Keratinocyte (primary cell): Measurements from ENCODE around the gene SLC27A5. TPM values are rescaled to one million over a fixed set of nuclear protein-coding genes. Genes with fewer than 3 reads are reported as not detected.

Experiments used
- DNase-seq: peaks from one replicate; pipeline ENCODE4 v3.0.0-alpha.2; 2011; ENCODE audit warnings: low read depth, missing footprints, low spot score
- FAIRE-seq: peaks from 2 replicates; lab custom pipeline; 2011; peaks lifted over from hg19 to GRCh38; lab: Jason Lieb, UNC
- H2AFZ ChIP-seq: 2 replicates; pipeline ENCODE4 v1.6.0; 2012; ENCODE audit warnings: low read length, control low read depth, inconsistent platforms; ENCODE audit not compliant: control insufficient read depth
- H3K27ac ChIP-seq: 2 replicates; pipeline ENCODE4 v1.5.1; 2011; ENCODE audit warnings: low read length; ENCODE audit not compliant: control insufficient read depth, insufficient read depth
- H3K27me3 ChIP-seq: 3 replicates; pipeline ENCODE4 v1.6.0; 2011; ENCODE audit warnings: low read length; ENCODE audit not compliant: control insufficient read depth, insufficient read depth; ENCODE audit errors: extremely low read depth
- H3K36me3 ChIP-seq, 2 experiments: 2 replicates in 1 of 2; 3 replicates in 1 of 2; pipeline ENCODE4 v1.5.1; 2011; ENCODE audit warnings: low read length in 2 of 2, mild to moderate bottlenecking in 1 of 2; ENCODE audit not compliant: control insufficient read depth in 2 of 2, insufficient read depth in 2 of 2; ENCODE audit errors: extremely low read depth in 1 of 2
- H3K4me1 ChIP-seq: 3 replicates; pipeline ENCODE4 v1.5.1; 2011; ENCODE audit warnings: low read length; ENCODE audit not compliant: control insufficient read depth, insufficient read depth; ENCODE audit errors: extremely low read depth
- H3K4me2 ChIP-seq: 3 replicates; pipeline ENCODE4 v1.6.0; 2011; ENCODE audit warnings: low read depth, low read length; ENCODE audit not compliant: control insufficient read depth, insufficient read depth; ENCODE audit errors: extremely low read depth
- H3K4me3 ChIP-seq, 3 experiments: fragments of 200-600 bp in 1 of 3; sonication (generic) in 1 of 3; 2 replicates in 2 of 3; 3 replicates in 1 of 3; pipeline ENCODE4 v1.5.1; 2011 to 2016; ENCODE audit warnings: low read length in 3 of 3, mild to moderate bottlenecking in 3 of 3, control low read depth in 2 of 3, inconsistent platforms in 1 of 3, low read depth in 1 of 3, mixed read lengths in 1 of 3, mixed run types in 1 of 3, moderate library complexity in 1 of 3; ENCODE audit not compliant: control insufficient read depth in 2 of 3, insufficient read depth in 2 of 3; ENCODE audit errors: extremely low read depth in 1 of 3
- H3K79me2 ChIP-seq: 2 replicates; pipeline ENCODE4 v1.6.0; 2012; ENCODE audit warnings: low read length; ENCODE audit not compliant: control insufficient read depth, insufficient read depth
- H3K9ac ChIP-seq: 3 replicates; pipeline ENCODE4 v1.6.0; 2011; ENCODE audit warnings: low read length; ENCODE audit not compliant: control insufficient read depth, insufficient read depth; ENCODE audit errors: extremely low read depth
- H3K9me1 ChIP-seq: 3 replicates; pipeline ENCODE4 v1.6.0; 2011; ENCODE audit warnings: low read length; ENCODE audit not compliant: control insufficient read depth, insufficient read depth; ENCODE audit errors: extremely low read depth
- H3K9me3 ChIP-seq: 2 replicates; pipeline ENCODE4 v1.5.1; 2012; ENCODE audit warnings: low read depth, low read length; ENCODE audit not compliant: control insufficient read depth
- H4K20me1 ChIP-seq: 3 replicates; pipeline ENCODE4 v1.6.0; 2011; ENCODE audit warnings: low read length; ENCODE audit not compliant: control insufficient read depth, insufficient read depth; ENCODE audit errors: extremely low read depth
- EZH2 ChIP-seq: IDR thresholded peaks from one replicate; pipeline ENCODE4 v1.6.1; 2012; ENCODE audit warnings: inconsistent platforms, mild to moderate bottlenecking, low read length, moderate library complexity
- dilution Hi-C: fragments of 300-500 bp; cut with MboI; formaldehyde crosslinking; loops from one replicate; pipeline ENCODE4 v1.7.0; 2020; ENCODE audit warnings: low sequenced_read_pairs; ENCODE audit not compliant: extremely low pct_ligation_motif_present
- polyA plus RNA-seq, 5 experiments: library from polyadenylated mRNA; depleted of rRNA in 3 of 5; stranded (reverse) in 3 of 5; stranded (forward) in 1 of 5; unstranded in 1 of 5; fragments of >200 nt; gene quantifications; 1 replicate in 1 of 5; 2 replicates in 3 of 5; 3 replicates in 1 of 5; pipeline versions ENCODE4 v1.2.1 to v1.2.3, GENCODE V29; 2011 to 2012; ENCODE audit warnings: missing spikeins in 2 of 5, low read depth in 1 of 5, low replicate concordance in 1 of 5
- TF ChIP-seq, protein P1 (sequence below), 3 experiments: IDR thresholded peaks in 1 of 3; conservative IDR thresholded peaks in 1 of 3; optimal IDR thresholded peaks in 1 of 3; 2 replicates in 2 of 3; 3 replicates in 1 of 3; pipeline versions ENCODE3 to v1.5.1; 2011; ENCODE audit warnings: low read length in 3 of 3, mild to moderate bottlenecking in 3 of 3, moderate library complexity in 2 of 3, control low read depth in 1 of 3, inconsistent platforms in 1 of 3; ENCODE audit not compliant: insufficient read depth in 2 of 3; ENCODE audit errors: extremely low read depth in 1 of 3

SLC27A5 gene
- polyA plus RNA-seq, 1 donor (not counting 4 experiments of a cell fraction or from before 2014, with no cell fraction given): 13.4 TPM

DNA sequence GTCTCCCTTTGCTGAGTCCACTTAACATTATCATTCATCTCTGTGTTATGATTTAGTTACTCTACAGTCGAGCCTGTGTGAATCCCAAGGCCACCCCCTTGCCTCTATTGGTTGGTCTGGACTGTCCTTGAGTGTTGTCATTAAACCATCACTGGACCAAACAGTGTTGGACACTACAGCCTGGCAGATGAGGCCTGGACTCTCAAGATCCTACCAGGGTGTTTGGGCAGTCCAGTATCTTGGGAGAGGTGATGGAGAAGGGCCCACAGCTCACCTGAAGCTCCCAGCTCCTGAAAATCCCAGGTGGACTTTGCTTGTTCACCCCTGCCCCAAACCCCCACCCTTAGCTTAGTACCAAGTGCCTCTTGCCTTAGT is 39.3 kb upstream of the SLC27A5 start:
- no peak overlapping the region for H2AFZ ChIP-seq
- H4K20me1 ChIP-seq: peaks cover 38% of the 10 kb centered on the region
- dilution Hi-C loops: no loop called here
- H3K4me1 ChIP-seq: peaks cover 22% of the 10 kb centered on the region
- peaks cover 8% of the 10 kb centered on the region for H3K9me1 ChIP-seq
- DNase-seq (no peak), FAIRE-seq (no peak)
- peaks cover 57 to 60% of the 10 kb centered on the region in 2 experiments for H3K36me3 ChIP-seq
- H3K27ac ChIP-seq: no peak overlapping the region
- no peak overlapping the region for H3K4me2 ChIP-seq
- no peaks in the 10 kb centered on the region for H3K27me3 ChIP-seq
- no peak for TF ChIP-seq EZH2
- TF ChIP-seq, protein P1, sequence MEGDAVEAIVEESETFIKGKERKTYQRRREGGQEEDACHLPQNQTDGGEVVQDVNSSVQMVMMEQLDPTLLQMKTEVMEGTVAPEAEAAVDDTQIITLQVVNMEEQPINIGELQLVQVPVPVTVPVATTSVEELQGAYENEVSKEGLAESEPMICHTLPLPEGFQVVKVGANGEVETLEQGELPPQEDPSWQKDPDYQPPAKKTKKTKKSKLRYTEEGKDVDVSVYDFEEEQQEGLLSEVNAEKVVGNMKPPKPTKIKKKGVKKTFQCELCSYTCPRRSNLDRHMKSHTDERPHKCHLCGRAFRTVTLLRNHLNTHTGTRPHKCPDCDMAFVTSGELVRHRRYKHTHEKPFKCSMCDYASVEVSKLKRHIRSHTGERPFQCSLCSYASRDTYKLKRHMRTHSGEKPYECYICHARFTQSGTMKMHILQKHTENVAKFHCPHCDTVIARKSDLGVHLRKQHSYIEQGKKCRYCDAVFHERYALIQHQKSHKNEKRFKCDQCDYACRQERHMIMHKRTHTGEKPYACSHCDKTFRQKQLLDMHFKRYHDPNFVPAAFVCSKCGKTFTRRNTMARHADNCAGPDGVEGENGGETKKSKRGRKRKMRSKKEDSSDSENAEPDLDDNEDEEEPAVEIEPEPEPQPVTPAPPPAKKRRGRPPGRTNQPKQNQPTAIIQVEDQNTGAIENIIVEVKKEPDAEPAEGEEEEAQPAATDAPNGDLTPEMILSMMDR (optimal IDR thresholded peaks at IDR 0.05 in 1 of 3, IDR thresholded peaks at IDR 0.05 in 1 of 3, conservative IDR thresholded peaks at IDR 0.05 in 1 of 3; ENCODE audit: extremely low read depth in 1 of 3, insufficient read depth in 2 of 3, low read length in 3 of 3): no peak
- no peak overlapping the region for H3K4me3 ChIP-seq
- H3K9me3 ChIP-seq: no peaks in the 10 kb centered on the region
- peaks cover 69% of the 10 kb centered on the region for H3K79me2 ChIP-seq
- no peak overlapping the region for H3K9ac ChIP-seq

DNA sequence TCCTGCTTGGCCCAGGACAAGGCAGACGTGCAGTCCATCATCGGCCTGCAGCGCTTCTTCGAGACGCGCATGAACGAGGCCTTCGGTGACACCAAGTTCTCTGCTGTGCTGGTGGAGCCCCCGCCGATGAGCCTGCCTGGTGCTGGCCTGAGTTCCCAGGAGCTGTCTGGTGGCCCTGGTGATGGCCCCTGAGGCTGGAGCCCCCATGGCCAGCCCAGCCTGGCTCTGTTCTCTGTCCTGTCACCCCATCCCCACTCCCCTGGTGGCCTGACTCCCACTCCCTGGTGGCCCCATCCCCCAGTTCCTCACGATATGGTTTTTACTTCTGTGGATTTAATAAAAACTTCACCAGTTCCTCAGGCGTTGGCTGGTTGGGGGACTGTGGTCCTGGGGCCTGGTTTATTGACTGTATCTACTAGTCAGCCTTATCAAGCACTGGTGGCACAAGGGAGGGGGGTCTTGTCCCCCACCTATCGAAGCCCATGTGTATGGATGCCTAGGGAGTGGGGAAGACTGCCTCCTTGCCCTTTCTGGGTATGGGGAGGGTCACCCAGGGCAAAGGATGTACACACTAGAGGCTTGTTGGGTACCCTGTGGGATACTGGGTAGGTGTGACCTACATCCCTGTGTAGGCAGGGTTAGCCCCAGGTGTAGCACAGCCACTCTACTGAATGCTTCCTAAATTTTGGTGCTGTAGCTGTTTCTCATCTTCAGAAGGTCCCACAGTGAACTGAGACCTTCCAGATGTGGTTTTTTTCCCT is 38.8 kb upstream of the SLC27A5 start:
- H3K27ac ChIP-seq: no peak overlapping the region
- TF ChIP-seq EZH2: no peak
- TF ChIP-seq, protein P1 (optimal IDR thresholded peaks at IDR 0.05 in 1 of 3, IDR thresholded peaks at IDR 0.05 in 1 of 3, conservative IDR thresholded peaks at IDR 0.05 in 1 of 3; ENCODE audit: extremely low read depth in 1 of 3, insufficient read depth in 2 of 3, low read length in 3 of 3): no peak
- H3K4me2 ChIP-seq: no peak overlapping the region
- H3K9me3 ChIP-seq: no peaks in the 10 kb centered on the region
- no peak overlapping the region for H3K9ac ChIP-seq
- FAIRE-seq (no peak), DNase-seq (no peak)
- H4K20me1 ChIP-seq: peaks cover 44% of the 10 kb centered on the region
- H3K79me2 ChIP-seq: peaks cover 70% of the 10 kb centered on the region
- peaks cover 9% of the 10 kb centered on the region for H3K9me1 ChIP-seq
- H3K4me3 ChIP-seq: no peak overlapping the region
- dilution Hi-C loops: no loop called here
- H3K4me1 ChIP-seq: peaks cover 26% of the 10 kb centered on the region
- no peaks in the 10 kb centered on the region for H3K27me3 ChIP-seq
- no peak overlapping the region for H2AFZ ChIP-seq
- peaks cover 56 to 63% of the 10 kb centered on the region in 2 experiments for H3K36me3 ChIP-seq
